HCT116 (cell line): ENCODE measurements around the gene TBC1D16. TPM values are rescaled to one million over a fixed set of nuclear protein-coding genes. Genes with fewer than 3 reads are reported as not detected.

Source experiments
- ATAC-seq: fragments of 200-7000 bp; cut with Tn5 transposase; 2 replicates; pipeline ENCODE4 v1.9.1; 2020; ENCODE audit warnings: mild to moderate bottlenecking, moderate library complexity
- BruUV-seq: library from RNA; stranded (reverse); fragments of 400-500 nt; replicated peaks from 2 replicates; lab custom pipeline; 2021; lab: Mats Ljungman, UMichigan
- CTCF ChIA-PET: fragments of 300-600 bp; sonication (Branson Sonifier 250); formaldehyde crosslinking; loops from one replicate; lab custom pipeline; 2021; ENCODE audit warnings: antibody characterized with exemption; lab: Charles Lee
- POLR2A ChIA-PET: fragments of 300-600, 350-600 bp; sonication (Branson Sonifier 250); formaldehyde crosslinking; loops from one replicate; lab custom pipeline; 2021; ENCODE audit warnings: antibody characterized with exemption; lab: Charles Lee
- RAD21 ChIA-PET, 2 experiments: fragments of 300-600 bp; sonication (Branson Sonifier 250); formaldehyde crosslinking; loops; one replicate each; lab custom pipeline; 2023; ENCODE audit warnings: low total read pairs in 2 of 2; ENCODE audit not compliant: uncharacterized antibody in 2 of 2, unreplicated experiment in 2 of 2, low non-redundant PET in 1 of 2; lab: Charles Lee
- DNase-seq: peaks from one replicate; pipeline ENCODE4 v3.0.0-alpha.2; 2010; ENCODE audit warnings: low read depth, low spot score
- H2AFZ ChIP-seq: fragments of 200-600 bp; shearing (Covaris generic), sonication (generic); 2 replicates; pipeline ENCODE4 v1.6.1; 2017; ENCODE audit warnings: low read depth, mixed run types, mixed read lengths, antibody characterized with exemption, low read length; ENCODE audit not compliant: poor library complexity, severe bottlenecking
- H3K27ac ChIP-seq: 2 replicates; pipeline ENCODE4 v1.5.1; 2012; ENCODE audit warnings: low read depth, low read length
- H3K27me3 ChIP-seq: fragments of 200-600 bp; sonication (generic); 2 replicates; pipeline ENCODE4 v1.6.1; 2016; ENCODE audit warnings: mixed run types, low read length, mixed read lengths; ENCODE audit not compliant: insufficient read depth
- H3K36me3 ChIP-seq, 2 experiments: fragments of 200-500 bp in 1 of 2; fragments of 200-600 bp in 1 of 2; sonication (Bioruptor generic) in 1 of 2; sonication (generic) in 1 of 2; 2 replicates each; pipeline versions ENCODE4 v1.5.1 to v1.6.1; 2014 to 2016; ENCODE audit warnings: low read length in 2 of 2, inconsistent platforms in 1 of 2, mixed read lengths in 1 of 2, mixed run types in 1 of 2; ENCODE audit not compliant: insufficient read depth in 2 of 2, control insufficient read depth in 1 of 2
- H3K4me1 ChIP-seq, 2 experiments: fragments of 200-600 bp in 1 of 2; sonication (generic) in 1 of 2; 2 replicates each; pipeline versions ENCODE4 v1.5.1 to v1.6.1; 2012 to 2017; ENCODE audit warnings: low read length in 2 of 2, inconsistent platforms in 1 of 2, mild to moderate bottlenecking in 1 of 2, mixed read lengths in 1 of 2, mixed run types in 1 of 2, moderate library complexity in 1 of 2; ENCODE audit not compliant: insufficient read depth in 2 of 2, control insufficient read depth in 1 of 2
- H3K4me2 ChIP-seq: fragments of 200-600 bp; sonication (generic); 2 replicates; pipeline ENCODE4 v1.6.1; 2017; ENCODE audit warnings: mixed run types, low read length, mixed read lengths
- H3K4me3 ChIP-seq, 2 experiments: fragments of 200-600 bp in 1 of 2; sonication (generic) in 1 of 2; replicated peaks in 1 of 2; 2 replicates each; pipeline ENCODE4 v1.5.1; 2011 to 2016; ENCODE audit warnings: low read length in 2 of 2, control low read depth in 1 of 2, low read depth in 1 of 2, mild to moderate bottlenecking in 1 of 2, mixed read lengths in 1 of 2, mixed run types in 1 of 2
- H3K79me2 ChIP-seq: fragments of 200-600 bp; sonication (generic); 2 replicates; pipeline ENCODE4 v1.6.1; 2017; ENCODE audit warnings: mild to moderate bottlenecking, mixed run types, low read length, moderate library complexity, mixed read lengths; ENCODE audit not compliant: insufficient read depth
- H3K9ac ChIP-seq: fragments of 200-600 bp; sonication (generic); 2 replicates; pipeline ENCODE4 v1.6.1; 2016; ENCODE audit warnings: low read length, mixed read lengths
- H3K9me2 ChIP-seq: fragments of 200-600 bp; sonication (generic), shearing (Covaris generic); 2 replicates; pipeline ENCODE4 v1.6.1; 2017; ENCODE audit warnings: mixed run types, mild to moderate bottlenecking, moderate library complexity; ENCODE audit not compliant: insufficient read depth
- H3K9me3 ChIP-seq, 2 experiments: fragments of 200-500 bp in 1 of 2; fragments of 200-600 bp in 1 of 2; sonication (Bioruptor generic) in 1 of 2; sonication (generic) in 1 of 2; 2 replicates each; pipeline ENCODE4 v1.6.1; 2014 to 2017; ENCODE audit warnings: low read length in 2 of 2, mixed read lengths in 2 of 2, inconsistent platforms in 1 of 2, low read depth in 1 of 2, mild to moderate bottlenecking in 1 of 2, mixed run types in 1 of 2, moderate library complexity in 1 of 2; ENCODE audit not compliant: control insufficient read depth in 1 of 2, insufficient read depth in 1 of 2
- H4K20me1 ChIP-seq: fragments of 200-600 bp; sonication (generic), shearing (Covaris generic); 2 replicates; pipeline ENCODE4 v1.6.1; 2017; ENCODE audit warnings: mixed run types, mild to moderate bottlenecking, moderate library complexity; ENCODE audit not compliant: insufficient read depth
- CBX3 ChIP-seq: IDR thresholded peaks from 2 replicates; pipeline ENCODE4 v1.6.1; 2012; ENCODE audit warnings: low read depth
- CEBPB ChIP-seq: IDR thresholded peaks from 2 replicates; pipeline ENCODE4 v1.6.1; 2012; ENCODE audit warnings: low read depth
- EGR1 ChIP-seq: IDR thresholded peaks from 2 replicates; pipeline ENCODE4 v1.6.1; 2012; ENCODE audit warnings: low read depth
- ELF1 ChIP-seq: IDR thresholded peaks from 2 replicates; pipeline ENCODE4 v1.6.1; 2012; ENCODE audit warnings: low read depth, borderline replicate concordance
- EZH2 ChIP-seq: fragments of 200-600 bp; sonication (generic); IDR thresholded peaks from 2 replicates; pipeline ENCODE4 v1.6.1; 2017; ENCODE audit warnings: antibody characterized with exemption, mixed run types
- EZH2phosphoT487 ChIP-seq: fragments of 200-600 bp; IDR thresholded peaks from 2 replicates; pipeline ENCODE4 v1.6.1; 2018; ENCODE audit warnings: antibody characterized with exemption, borderline replicate concordance
- FOSL1 ChIP-seq: IDR thresholded peaks from 2 replicates; pipeline ENCODE4 v1.6.1; 2012; ENCODE audit warnings: low read depth
- JUND ChIP-seq: IDR thresholded peaks from 2 replicates; pipeline ENCODE4 v1.6.1; 2012
- POLR2A ChIP-seq: IDR thresholded peaks from 2 replicates; pipeline ENCODE4 v1.7.0; 2011; ENCODE audit warnings: borderline replicate concordance; ENCODE audit not compliant: insufficient read depth, insufficient read length; ENCODE audit errors: extremely low read depth
- SIN3A ChIP-seq: IDR thresholded peaks from 2 replicates; pipeline ENCODE4 v1.6.1; 2012; ENCODE audit warnings: low read depth
- SP1 ChIP-seq: IDR thresholded peaks from 2 replicates; pipeline ENCODE4 v1.6.1; 2012; ENCODE audit warnings: low read depth
- SRF ChIP-seq: IDR thresholded peaks from 2 replicates; pipeline ENCODE4 v1.6.1; 2012; ENCODE audit warnings: low read depth
- YY1 ChIP-seq: IDR thresholded peaks from 2 replicates; pipeline ENCODE4 v1.6.1; 2011; ENCODE audit warnings: low read length, low read depth, moderate library complexity, mild to moderate bottlenecking; ENCODE audit not compliant: insufficient replicate concordance; ENCODE audit errors: extremely low read depth
- ZFX ChIP-seq: fragments of 450-650 bp; IDR thresholded peaks from 2 replicates; pipeline ENCODE4 v1.6.1; 2017
- intact Hi-C: fragments of 100-400 bp; cut with micrococcal nuclease; formaldehyde crosslinking; loops from 2 replicates; pipeline ENCODE4 v1.10.0; 2022
- total RNA-seq: library from RNA; stranded (reverse); gene quantifications from one replicate; pipeline ENCODE4 v1.2.1, GENCODE V29; 2021; ENCODE audit not compliant: unreplicated experiment
- TF ChIP-seq, protein P1 (sequence below), 3 experiments: fragments of 200-600 bp in 1 of 3; sonication (generic) in 1 of 3; IDR thresholded peaks in 2 of 3; conservative IDR thresholded peaks in 1 of 3; 2 replicates each; pipeline ENCODE4 v1.5.1; 2012 to 2017; ENCODE audit warnings: low read depth in 2 of 3, low read length in 2 of 3, antibody characterized with exemption in 1 of 3, borderline replicate concordance in 1 of 3, control low read depth in 1 of 3, mild to moderate bottlenecking in 1 of 3, mixed read lengths in 1 of 3, mixed run types in 1 of 3, moderate library complexity in 1 of 3; ENCODE audit not compliant: insufficient read depth in 1 of 3
- TF ChIP-seq, protein P2 (sequence below): IDR thresholded peaks from 2 replicates; pipeline ENCODE4 v1.6.1; 2012
- TF ChIP-seq, protein P3 (sequence below): IDR thresholded peaks from 2 replicates; pipeline ENCODE4 v1.6.1; 2011; ENCODE audit warnings: mild to moderate bottlenecking, low read length, moderate library complexity; ENCODE audit not compliant: insufficient replicate concordance; ENCODE audit errors: extremely low read depth
- TF ChIP-seq, protein P4 (sequence below): IDR thresholded peaks from 2 replicates; pipeline ENCODE4 v1.6.1; 2012
- TF ChIP-seq, protein P5 (sequence below): IDR thresholded peaks from 2 replicates; pipeline ENCODE4 v1.6.1; 2012; ENCODE audit warnings: low read depth

TBC1D16 gene
- total RNA-seq, 1 experiment from 2014 or later = 31.1 TPM

DNA sequence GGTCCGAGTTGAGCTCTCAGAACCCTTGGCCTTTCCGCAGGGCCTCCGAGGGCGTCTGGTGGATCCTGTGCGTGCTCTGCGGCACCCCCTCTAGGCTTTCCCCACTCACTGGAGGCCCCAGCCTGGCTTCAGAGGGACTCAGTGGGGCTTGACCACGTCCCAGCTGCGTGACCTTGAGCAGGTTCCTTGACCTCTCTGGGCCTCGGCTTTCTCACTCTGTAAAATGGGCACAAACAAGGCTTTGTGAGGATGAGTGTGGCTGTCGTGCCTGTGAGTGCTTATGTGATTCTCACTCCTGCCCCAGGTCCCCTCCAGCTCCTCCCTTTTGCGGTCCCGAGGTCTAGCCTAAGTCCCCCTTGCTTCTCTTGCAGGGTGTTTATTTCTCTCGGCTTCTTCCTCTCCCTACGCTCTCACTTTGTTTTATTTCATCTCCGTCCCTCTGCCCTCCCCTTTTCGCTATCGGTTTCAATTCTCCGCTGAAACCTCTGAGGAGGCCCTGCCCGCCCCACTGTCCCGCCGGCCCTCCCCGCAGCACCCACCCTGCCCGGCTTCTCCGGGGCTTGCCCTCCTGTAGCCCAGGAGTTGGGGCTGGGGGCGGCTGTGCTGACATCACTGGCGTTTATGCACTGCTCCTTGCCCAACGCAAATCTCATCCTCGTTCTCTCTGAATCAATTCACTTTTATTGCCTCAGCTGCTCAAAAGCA lies 114.1 kb downstream of the TBC1D16 start:
- no peak overlapping the region for H3K27ac ChIP-seq
- DNase-seq = no peak
- intact Hi-C loops = no loop called here
- TF ChIP-seq YY1 (no peak), SRF (no peak), ZFX (no peak), EZH2phosphoT487 (no peak), ELF1 (no peak), SIN3A (no peak), POLR2A (no peak), CEBPB (no peak), JUND (no peak), EGR1 (no peak), CBX3 (no peak), FOSL1 (no peak), SP1 (no peak), EZH2 (no peak)
- TF ChIP-seq, protein P1, sequence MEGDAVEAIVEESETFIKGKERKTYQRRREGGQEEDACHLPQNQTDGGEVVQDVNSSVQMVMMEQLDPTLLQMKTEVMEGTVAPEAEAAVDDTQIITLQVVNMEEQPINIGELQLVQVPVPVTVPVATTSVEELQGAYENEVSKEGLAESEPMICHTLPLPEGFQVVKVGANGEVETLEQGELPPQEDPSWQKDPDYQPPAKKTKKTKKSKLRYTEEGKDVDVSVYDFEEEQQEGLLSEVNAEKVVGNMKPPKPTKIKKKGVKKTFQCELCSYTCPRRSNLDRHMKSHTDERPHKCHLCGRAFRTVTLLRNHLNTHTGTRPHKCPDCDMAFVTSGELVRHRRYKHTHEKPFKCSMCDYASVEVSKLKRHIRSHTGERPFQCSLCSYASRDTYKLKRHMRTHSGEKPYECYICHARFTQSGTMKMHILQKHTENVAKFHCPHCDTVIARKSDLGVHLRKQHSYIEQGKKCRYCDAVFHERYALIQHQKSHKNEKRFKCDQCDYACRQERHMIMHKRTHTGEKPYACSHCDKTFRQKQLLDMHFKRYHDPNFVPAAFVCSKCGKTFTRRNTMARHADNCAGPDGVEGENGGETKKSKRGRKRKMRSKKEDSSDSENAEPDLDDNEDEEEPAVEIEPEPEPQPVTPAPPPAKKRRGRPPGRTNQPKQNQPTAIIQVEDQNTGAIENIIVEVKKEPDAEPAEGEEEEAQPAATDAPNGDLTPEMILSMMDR (IDR thresholded peaks at IDR 0.05 in 2 of 3, conservative IDR thresholded peaks at IDR 0.05 in 1 of 3; ENCODE audit: borderline replicate concordance in 1 of 3, insufficient read depth in 1 of 3, low read depth in 2 of 3, low read length in 2 of 3) = no peak
- TF ChIP-seq, protein P2, sequence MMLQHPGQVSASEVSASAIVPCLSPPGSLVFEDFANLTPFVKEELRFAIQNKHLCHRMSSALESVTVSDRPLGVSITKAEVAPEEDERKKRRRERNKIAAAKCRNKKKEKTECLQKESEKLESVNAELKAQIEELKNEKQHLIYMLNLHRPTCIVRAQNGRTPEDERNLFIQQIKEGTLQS = no peak
- TF ChIP-seq, protein P3, sequence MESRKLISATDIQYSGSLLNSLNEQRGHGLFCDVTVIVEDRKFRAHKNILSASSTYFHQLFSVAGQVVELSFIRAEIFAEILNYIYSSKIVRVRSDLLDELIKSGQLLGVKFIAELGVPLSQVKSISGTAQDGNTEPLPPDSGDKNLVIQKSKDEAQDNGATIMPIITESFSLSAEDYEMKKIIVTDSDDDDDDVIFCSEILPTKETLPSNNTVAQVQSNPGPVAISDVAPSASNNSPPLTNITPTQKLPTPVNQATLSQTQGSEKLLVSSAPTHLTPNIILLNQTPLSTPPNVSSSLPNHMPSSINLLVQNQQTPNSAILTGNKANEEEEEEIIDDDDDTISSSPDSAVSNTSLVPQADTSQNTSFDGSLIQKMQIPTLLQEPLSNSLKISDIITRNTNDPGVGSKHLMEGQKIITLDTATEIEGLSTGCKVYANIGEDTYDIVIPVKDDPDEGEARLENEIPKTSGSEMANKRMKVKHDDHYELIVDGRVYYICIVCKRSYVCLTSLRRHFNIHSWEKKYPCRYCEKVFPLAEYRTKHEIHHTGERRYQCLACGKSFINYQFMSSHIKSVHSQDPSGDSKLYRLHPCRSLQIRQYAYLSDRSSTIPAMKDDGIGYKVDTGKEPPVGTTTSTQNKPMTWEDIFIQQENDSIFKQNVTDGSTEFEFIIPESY = no peak
- TF ChIP-seq, protein P4, sequence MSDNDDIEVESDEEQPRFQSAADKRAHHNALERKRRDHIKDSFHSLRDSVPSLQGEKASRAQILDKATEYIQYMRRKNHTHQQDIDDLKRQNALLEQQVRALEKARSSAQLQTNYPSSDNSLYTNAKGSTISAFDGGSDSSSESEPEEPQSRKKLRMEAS = no peak
- TF ChIP-seq, protein P5, sequence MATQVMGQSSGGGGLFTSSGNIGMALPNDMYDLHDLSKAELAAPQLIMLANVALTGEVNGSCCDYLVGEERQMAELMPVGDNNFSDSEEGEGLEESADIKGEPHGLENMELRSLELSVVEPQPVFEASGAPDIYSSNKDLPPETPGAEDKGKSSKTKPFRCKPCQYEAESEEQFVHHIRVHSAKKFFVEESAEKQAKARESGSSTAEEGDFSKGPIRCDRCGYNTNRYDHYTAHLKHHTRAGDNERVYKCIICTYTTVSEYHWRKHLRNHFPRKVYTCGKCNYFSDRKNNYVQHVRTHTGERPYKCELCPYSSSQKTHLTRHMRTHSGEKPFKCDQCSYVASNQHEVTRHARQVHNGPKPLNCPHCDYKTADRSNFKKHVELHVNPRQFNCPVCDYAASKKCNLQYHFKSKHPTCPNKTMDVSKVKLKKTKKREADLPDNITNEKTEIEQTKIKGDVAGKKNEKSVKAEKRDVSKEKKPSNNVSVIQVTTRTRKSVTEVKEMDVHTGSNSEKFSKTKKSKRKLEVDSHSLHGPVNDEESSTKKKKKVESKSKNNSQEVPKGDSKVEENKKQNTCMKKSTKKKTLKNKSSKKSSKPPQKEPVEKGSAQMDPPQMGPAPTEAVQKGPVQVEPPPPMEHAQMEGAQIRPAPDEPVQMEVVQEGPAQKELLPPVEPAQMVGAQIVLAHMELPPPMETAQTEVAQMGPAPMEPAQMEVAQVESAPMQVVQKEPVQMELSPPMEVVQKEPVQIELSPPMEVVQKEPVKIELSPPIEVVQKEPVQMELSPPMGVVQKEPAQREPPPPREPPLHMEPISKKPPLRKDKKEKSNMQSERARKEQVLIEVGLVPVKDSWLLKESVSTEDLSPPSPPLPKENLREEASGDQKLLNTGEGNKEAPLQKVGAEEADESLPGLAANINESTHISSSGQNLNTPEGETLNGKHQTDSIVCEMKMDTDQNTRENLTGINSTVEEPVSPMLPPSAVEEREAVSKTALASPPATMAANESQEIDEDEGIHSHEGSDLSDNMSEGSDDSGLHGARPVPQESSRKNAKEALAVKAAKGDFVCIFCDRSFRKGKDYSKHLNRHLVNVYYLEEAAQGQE = no peak
- TF ChIP-seq, all 23 proteins: peak for 0
- Histone ChIP-seq H3K9me2 (no peaks in the 10 kb centered on the region), H3K27me3 (no peaks in the 10 kb centered on the region), H3K4me2 (no peak overlapping the region), H4K20me1 (no peaks in the 10 kb centered on the region), H3K79me2 (no peaks in the 10 kb centered on the region), H2AFZ (no peak overlapping the region), H3K9me3 (no peaks in the 10 kb centered on the region), H3K4me3 (no peak overlapping the region), H3K4me1 (peaks cover 35 to 37% of the 10 kb centered on the region in 2 experiments), H3K36me3 (no peaks in the 10 kb centered on the region), H3K9ac (no peak overlapping the region)
- CTCF ChIA-PET = interaction anchor here (0.8 kb wide), 1 partner anchor 180 kb away, joined by 3 read pairs; no protein-coding TSS in a partner anchor
- POLR2A ChIA-PET = no interaction called here
- BruUV-seq = no TSS peak
- RAD21 ChIA-PET = no interaction called here
- ATAC-seq = no peak
